NOMO-1 treated with dmso at 0.1 percent for 144 hours (cell line): ENCODE data around the gene C10orf67.
"Not testable (repeated sequence)": the region's sequence is repeated elsewhere in the genome, so short reads cannot be mapped to it uniquely, and the experiment has no call there.

Experiments
- DNase-seq: peaks from one replicate; lab custom pipeline; 2025; ENCODE audit not compliant: unreplicated experiment; lab: John Stamatoyannopoulos, UW

C10orf67 gene

GRCh38 chr10:23326544-23327307 lies 17.9 kb downstream of the C10orf67 start:
- no peak for DNase-seq

GRCh38 chr10:23325132-23325531 lies 19.5 kb downstream of the C10orf67 start:
- no peak for DNase-seq

- DNase-seq = no peak
Observed at GRCh38 chr10:23324351-23324750, 20.2 kb downstream of the C10orf67 start.

GRCh38 chr10:23322082-23322481 lies 22.5 kb downstream of the C10orf67 start:
- DNase-seq = no peak

- DNase-seq = no peak
Observed at GRCh38 chr10:23319835-23320234, 24.8 kb downstream of the C10orf67 start.

- no peak for DNase-seq
Observed at GRCh38 chr10:23318359-23318758, 26.2 kb downstream of the C10orf67 start.

GRCh38 chr10:23317416-23317815 lies 27.2 kb downstream of the C10orf67 start:
- no peak for DNase-seq

GRCh38 chr10:23316406-23316805 lies 28.2 kb downstream of the C10orf67 start:
- no peak for DNase-seq

GRCh38 chr10:23315966-23316365 lies 28.6 kb downstream of the C10orf67 start:
- DNase-seq = no peak

GRCh38 chr10:23314835-23315239 lies 29.8 kb downstream of the C10orf67 start:
- no peak for DNase-seq

- DNase-seq = no peak
Observed at GRCh38 chr10:23311034-23311433, 33.6 kb downstream of the C10orf67 start.

- no peak for DNase-seq
Observed at GRCh38 chr10:23310404-23310803, 34.2 kb downstream of the C10orf67 start.

GRCh38 chr10:23299961-23300360 lies 44.6 kb downstream of the C10orf67 start:
- DNase-seq = not testable (repeated sequence)

- DNase-seq = no peak
Observed at GRCh38 chr10:23294638-23295247, 49.9 kb downstream of the C10orf67 start.

- no peak for DNase-seq
Observed at GRCh38 chr10:23293973-23294590, 50.5 kb downstream of the C10orf67 start.

- DNase-seq = no peak
Observed at GRCh38 chr10:23293145-23293724, 51.4 kb downstream of the C10orf67 start.

- DNase-seq = no peak
Observed at GRCh38 chr10:23291551-23292334, 52.9 kb downstream of the C10orf67 start.

- DNase-seq = no peak
Observed at GRCh38 chr10:23284674-23285335, 59.8 kb downstream of the C10orf67 start.

GRCh38 chr10:23284155-23284554 lies 60.4 kb downstream of the C10orf67 start:
- DNase-seq = no peak

GRCh38 chr10:23283680-23284079 lies 60.9 kb downstream of the C10orf67 start:
- no peak for DNase-seq

GRCh38 chr10:23281044-23281433 lies 63.6 kb downstream of the C10orf67 start:
- DNase-seq = no peak
